HTR-8/SVneo (cell line): ENCODE data around the gene OR7G1.
"Not testable (repeated sequence)": the region's sequence is repeated elsewhere in the genome, so short reads cannot be mapped to it uniquely, and the experiment has no call there.

Experiments
- DNase-seq: peaks from one replicate; pipeline ENCODE4 v3.0.0; 2011; ENCODE audit warnings: low spot score, mixed read lengths; ENCODE audit not compliant: insufficient read length
- FAIRE-seq: peaks from 2 replicates; lab custom pipeline; 2011; peaks lifted over from hg19 to GRCh38; lab: Jason Lieb, UNC

The OR7G1 gene

GRCh38 chr19:9086761-9087160, 28.8 kb downstream of the OR7G1 start, which contains the start of gene OR1M1:
OR1M1 (plus strand) TSS chr19:9087061; CDS start chr19:9093245, 6,184 bp downstream.
- DNase-seq (no peak), FAIRE-seq (no peak)

GRCh38 chr19:9078651-9079050, 36.9 kb downstream of the OR7G1 start:
- FAIRE-seq = no peak

DNA sequence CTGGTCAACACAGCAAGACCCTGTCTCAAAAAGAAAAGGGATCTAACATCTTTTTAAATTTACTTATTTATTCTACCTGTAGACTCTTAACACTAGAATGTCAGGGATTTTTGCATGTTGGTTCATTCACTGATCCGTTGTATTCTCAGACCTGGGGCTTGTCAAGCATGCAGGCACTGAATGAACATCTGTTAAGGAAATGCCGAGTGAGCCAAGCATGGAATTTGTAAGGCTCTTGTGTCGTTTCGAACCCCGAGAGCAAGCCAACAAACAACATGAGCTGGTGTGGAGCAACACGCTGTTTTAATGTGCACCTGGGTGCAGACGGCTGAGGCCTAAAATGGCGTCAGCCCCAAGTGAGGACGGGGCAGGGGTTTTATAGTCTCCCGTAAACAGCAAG, 38.7 kb downstream of the OR7G1 start:
- FAIRE-seq (no peak), DNase-seq (no peak)

More at GRCh38 chr19:9078651-9079050, 36.9 kb downstream of the OR7G1 start:
- DNase-seq = no peak

DNA sequence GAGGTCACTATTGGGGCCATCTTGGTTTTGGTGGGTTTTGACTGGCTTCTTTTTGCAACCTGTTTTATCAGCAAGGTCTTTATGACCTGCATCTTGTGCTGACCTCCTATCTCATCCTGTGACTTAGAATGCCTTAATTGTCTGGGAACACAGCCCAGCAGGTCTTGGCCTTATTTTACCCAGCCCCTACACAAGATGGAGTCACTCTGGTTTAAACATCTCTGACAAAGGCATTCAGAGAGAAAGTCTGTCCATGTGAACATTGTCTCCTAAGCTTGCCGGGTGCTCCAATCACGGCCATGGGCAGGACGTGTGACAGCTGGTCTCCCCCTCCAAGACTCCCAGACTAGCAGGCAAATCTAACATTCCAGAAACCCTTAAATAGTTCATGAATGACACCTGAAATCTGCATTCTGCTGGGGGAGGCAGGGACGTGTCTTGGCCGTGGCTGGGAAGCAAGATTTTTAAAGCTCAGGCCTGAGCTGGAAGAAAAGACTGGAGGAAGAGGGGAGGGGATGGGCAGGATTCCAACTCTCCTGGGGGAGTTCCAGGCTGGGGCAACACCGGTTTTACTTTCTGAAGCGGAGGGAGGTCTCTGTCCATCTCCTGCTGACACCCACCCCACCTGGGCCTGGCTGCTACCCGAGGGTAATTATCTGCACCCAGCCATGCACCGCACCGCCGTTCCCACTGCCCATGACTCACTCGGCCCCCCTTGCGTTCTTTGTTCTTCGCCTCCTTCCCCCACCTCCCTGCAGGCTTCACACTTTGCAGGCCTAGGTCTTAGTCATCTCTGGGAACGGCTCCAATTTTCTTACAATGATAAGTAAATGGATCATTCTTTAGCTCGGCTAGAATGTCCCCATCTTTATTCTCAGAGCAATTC, 40.3 kb downstream of the OR7G1 start:
- FAIRE-seq = peak; percentile 94
- peak; percentile 99 for DNase-seq

- no peak for FAIRE-seq
- no peak for DNase-seq
These were observed 41.8 kb downstream of the OR7G1 start for GRCh38 chr19:9073806-9074205.

GRCh38 chr19:9071720-9072119, 43.8 kb downstream of the OR7G1 start:
- not testable (repeated sequence) for FAIRE-seq

GRCh38 chr19:9070066-9070465, 45.5 kb downstream of the OR7G1 start:
- no peak for FAIRE-seq
- DNase-seq = no peak

More at GRCh38 chr19:9071720-9072119, 43.8 kb downstream of the OR7G1 start:
- DNase-seq = not testable (repeated sequence)

GRCh38 chr19:9065457-9066014, 50.0 kb downstream of the OR7G1 start:
- FAIRE-seq (no peak), DNase-seq (no peak)
